RWPE2 (cell line): ENCODE measurements around the gene PRMT7.

Experiments used
- ATAC-seq: fragments of 200-7000 bp; cut with Tn5 transposase; 3 replicates; pipeline ENCODE4 v1.9.1; 2021; ENCODE audit warnings: low read depth
- DNase-seq: peaks from one replicate; pipeline ENCODE4 v3.0.0-alpha.2; 2020; ENCODE audit warnings: low spot score
- H3K27ac ChIP-seq: fragments of 450-650 bp; 2 replicates; pipeline ENCODE4 v1.5.1; 2017; ENCODE audit warnings: mild to moderate bottlenecking; ENCODE audit not compliant: poor library complexity, severe bottlenecking
- H3K27me3 ChIP-seq: fragments of 250-450 bp; sonication (Bioruptor Pico); 2 replicates; pipeline ENCODE4 v1.5.1; 2021; ENCODE audit warnings: mild to moderate bottlenecking, moderate library complexity; ENCODE audit not compliant: insufficient read depth, poor library complexity, severe bottlenecking
- H3K36me3 ChIP-seq: fragments of 250-450 bp; sonication (Bioruptor Pico); 2 replicates; pipeline ENCODE4 v1.5.1; 2020; ENCODE audit warnings: low read depth, mild to moderate bottlenecking, moderate library complexity
- H3K4me1 ChIP-seq: fragments of 250-450 bp; sonication (Bioruptor Pico); 2 replicates; pipeline ENCODE4 v1.5.1; 2021; ENCODE audit warnings: mild to moderate bottlenecking, moderate library complexity; ENCODE audit not compliant: insufficient read depth, poor library complexity, severe bottlenecking
- H3K4me3 ChIP-seq: fragments of 250-450 bp; sonication (Bioruptor Pico); 2 replicates; pipeline ENCODE4 v1.5.1; 2021; ENCODE audit warnings: mild to moderate bottlenecking, moderate library complexity; ENCODE audit not compliant: severe bottlenecking
- H3K9me3 ChIP-seq: fragments of 250-450 bp; sonication (Bioruptor Pico); 2 replicates; pipeline ENCODE4 v1.5.1; 2021; ENCODE audit warnings: mild to moderate bottlenecking, moderate library complexity; ENCODE audit not compliant: severe bottlenecking
- TF ChIP-seq, protein P1 (sequence below): fragments of 450-650 bp; IDR thresholded peaks from one replicate; pipeline ENCODE4 v1.5.1; 2017; ENCODE audit warnings: mild to moderate bottlenecking, moderate library complexity; ENCODE audit not compliant: poor library complexity, severe bottlenecking

The PRMT7 gene

DNA sequence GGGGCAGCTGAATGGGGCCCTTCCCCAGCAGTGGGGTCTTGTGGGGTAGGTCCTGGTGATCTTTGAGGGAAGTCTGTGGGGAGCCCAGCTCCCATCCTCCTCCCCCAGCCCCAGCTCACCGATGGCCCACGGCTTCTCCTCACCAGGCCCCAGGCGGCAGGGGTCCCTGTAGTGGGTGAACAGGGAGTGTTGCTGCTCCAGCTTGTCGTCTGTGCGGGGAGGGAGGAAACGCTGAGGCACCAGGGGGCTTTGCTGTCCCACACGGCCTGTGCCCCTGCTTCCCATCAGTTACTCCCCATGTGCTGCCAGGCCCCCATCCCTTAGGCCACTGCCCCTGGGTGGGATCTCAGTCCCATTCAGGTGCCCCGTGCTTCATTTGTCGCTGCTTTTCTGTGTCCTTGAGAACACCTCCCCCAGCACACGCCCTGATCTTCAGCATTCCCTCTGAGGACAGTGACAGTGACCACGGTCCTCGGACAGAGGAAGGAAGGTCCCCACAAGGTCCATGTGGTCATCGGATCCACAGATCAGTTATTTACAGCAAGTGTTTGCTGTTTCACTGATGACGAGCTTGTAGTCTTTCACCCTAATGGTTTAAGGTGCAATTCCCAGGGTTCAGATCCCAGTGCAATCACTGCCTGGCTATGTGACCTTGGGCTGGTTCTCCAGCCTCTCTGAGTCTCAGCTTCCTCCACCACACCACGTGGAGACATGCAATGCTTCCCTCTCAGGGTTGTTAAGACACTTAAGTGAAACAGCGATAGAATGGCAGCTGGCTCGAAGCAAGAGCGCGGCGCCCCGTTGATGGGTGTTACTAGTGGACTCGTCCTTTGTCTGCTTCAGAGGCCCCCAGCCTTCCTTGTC lies 53.1 kb downstream of the PRMT7 start:
- H3K4me1 ChIP-seq: no peaks in the 10 kb centered on the region
- no peak overlapping the region for H3K27ac ChIP-seq
- DNase-seq (peak; percentile 54), ATAC-seq (no peak)
- H3K9me3 ChIP-seq: no peaks in the 10 kb centered on the region
- TF ChIP-seq, protein P1, sequence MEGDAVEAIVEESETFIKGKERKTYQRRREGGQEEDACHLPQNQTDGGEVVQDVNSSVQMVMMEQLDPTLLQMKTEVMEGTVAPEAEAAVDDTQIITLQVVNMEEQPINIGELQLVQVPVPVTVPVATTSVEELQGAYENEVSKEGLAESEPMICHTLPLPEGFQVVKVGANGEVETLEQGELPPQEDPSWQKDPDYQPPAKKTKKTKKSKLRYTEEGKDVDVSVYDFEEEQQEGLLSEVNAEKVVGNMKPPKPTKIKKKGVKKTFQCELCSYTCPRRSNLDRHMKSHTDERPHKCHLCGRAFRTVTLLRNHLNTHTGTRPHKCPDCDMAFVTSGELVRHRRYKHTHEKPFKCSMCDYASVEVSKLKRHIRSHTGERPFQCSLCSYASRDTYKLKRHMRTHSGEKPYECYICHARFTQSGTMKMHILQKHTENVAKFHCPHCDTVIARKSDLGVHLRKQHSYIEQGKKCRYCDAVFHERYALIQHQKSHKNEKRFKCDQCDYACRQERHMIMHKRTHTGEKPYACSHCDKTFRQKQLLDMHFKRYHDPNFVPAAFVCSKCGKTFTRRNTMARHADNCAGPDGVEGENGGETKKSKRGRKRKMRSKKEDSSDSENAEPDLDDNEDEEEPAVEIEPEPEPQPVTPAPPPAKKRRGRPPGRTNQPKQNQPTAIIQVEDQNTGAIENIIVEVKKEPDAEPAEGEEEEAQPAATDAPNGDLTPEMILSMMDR: no peak
- no peaks in the 10 kb centered on the region for H3K36me3 ChIP-seq
- no peak overlapping the region for H3K4me3 ChIP-seq
- no peaks in the 10 kb centered on the region for H3K27me3 ChIP-seq

DNA sequence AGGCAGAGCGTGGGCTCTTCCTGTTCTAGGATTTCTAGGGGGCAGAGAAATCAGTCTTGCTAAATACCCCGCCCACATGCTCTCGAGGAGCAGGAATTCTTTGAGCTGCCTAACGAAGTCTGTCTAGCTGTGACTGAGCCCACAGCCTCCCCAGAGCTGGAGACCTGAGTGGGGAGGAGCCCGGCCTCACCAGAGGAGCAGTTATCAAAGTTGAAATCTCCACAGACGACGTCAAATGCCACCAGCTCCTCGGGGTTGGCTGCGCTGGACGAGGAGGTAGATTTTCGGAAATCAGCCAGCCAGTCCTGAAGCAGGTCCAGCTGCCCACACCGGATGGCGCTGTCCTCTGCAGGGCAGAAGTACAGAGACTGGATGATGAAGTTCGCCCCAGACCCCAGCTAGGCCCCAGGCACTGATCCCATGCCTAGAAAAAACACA lies 53.8 kb downstream of the PRMT7 start:
- no peak for DNase-seq
- ATAC-seq: no peak
- Histone ChIP-seq H3K4me1 (no peaks in the 10 kb centered on the region), H3K36me3 (no peaks in the 10 kb centered on the region), H3K27me3 (no peaks in the 10 kb centered on the region), H3K27ac (no peak overlapping the region), H3K4me3 (no peak overlapping the region), H3K9me3 (no peaks in the 10 kb centered on the region)
- TF ChIP-seq, protein P1: no peak

DNA sequence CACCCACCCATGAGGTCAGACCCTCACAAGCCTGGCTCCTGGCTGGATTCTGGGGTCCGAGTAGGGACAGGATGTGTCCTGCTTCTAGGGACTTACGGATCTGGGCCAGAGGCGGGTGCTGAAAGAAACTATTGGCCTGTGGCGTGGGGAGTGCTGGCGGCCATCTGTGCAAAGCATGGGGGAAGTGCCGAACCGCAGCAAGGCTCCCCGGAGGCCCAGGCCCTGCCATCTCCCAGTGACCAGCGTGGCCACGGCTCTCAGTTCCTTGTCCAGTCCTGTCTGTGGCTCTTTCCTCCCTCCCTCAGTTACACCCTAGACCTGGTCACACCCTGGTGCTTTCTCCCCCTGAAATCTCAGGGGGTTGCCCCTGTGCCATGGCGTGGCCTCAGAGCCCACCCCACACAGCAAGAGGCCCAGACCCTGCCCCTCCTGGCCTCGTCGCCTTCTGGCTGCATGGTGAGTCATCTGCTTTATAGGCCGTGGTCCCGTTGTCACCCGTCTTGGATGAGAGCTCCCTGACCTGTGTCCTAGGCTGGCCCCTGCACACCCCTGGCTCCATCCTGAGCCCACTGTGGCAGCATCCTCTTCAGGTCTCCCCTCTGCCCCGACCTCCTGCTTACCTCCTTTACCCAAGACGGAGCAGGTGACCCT lies 54.5 kb downstream of the PRMT7 start:
- TF ChIP-seq, protein P1: no peak
- no peak overlapping the region for H3K27ac ChIP-seq
- H3K9me3 ChIP-seq: no peaks in the 10 kb centered on the region
- no peaks in the 10 kb centered on the region for H3K36me3 ChIP-seq
- no peaks in the 10 kb centered on the region for H3K4me1 ChIP-seq
- DNase-seq (no peak), ATAC-seq (no peak)
- no peak overlapping the region for H3K4me3 ChIP-seq
- no peaks in the 10 kb centered on the region for H3K27me3 ChIP-seq

DNA sequence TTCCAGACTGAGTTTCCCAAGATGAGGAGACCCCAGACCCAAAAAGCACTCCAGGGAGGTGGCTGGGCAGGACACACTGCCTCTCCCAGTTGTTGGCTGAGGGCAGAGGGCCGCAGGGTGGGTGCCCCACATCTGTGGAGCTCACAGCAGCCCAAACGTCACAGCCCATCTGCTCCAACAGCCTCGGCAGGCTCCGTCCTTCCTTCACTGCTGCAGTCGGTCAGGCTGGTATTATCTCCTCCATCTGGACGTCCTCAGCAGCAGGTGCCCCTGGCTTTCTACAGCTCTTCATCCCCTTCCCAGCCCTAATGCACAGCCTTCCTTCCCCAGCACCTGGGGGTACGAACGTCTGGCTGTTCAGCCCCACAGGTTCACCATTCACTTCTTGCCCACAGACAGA lies 55.2 kb downstream of the PRMT7 start:
- TF ChIP-seq, protein P1: no peak
- Histone ChIP-seq H3K27ac (no peak overlapping the region), H3K4me1 (no peaks in the 10 kb centered on the region), H3K27me3 (no peaks in the 10 kb centered on the region), H3K36me3 (no peaks in the 10 kb centered on the region), H3K9me3 (no peaks in the 10 kb centered on the region), H3K4me3 (no peak overlapping the region)
- ATAC-seq: no peak
- DNase-seq: peak; percentile 52
